Ishikawa (cell line): ENCODE results near the gene PDE8A.

Source experiments
- CEBPB ChIP-seq: IDR thresholded peaks from 2 replicates; pipeline ENCODE4 v1.6.1; 2012
- CREB1 ChIP-seq: IDR thresholded peaks from 2 replicates; pipeline ENCODE4 v1.6.1; 2012; ENCODE audit warnings: low read depth
- EGR1 ChIP-seq: IDR thresholded peaks from 2 replicates; pipeline ENCODE4 v1.6.1; 2012
- EP300 ChIP-seq: IDR thresholded peaks from 2 replicates; pipeline ENCODE4 v1.6.1; 2012; ENCODE audit warnings: borderline replicate concordance
- FOXM1 ChIP-seq: IDR thresholded peaks from 2 replicates; pipeline ENCODE4 v1.6.1; 2012; ENCODE audit warnings: low read depth, borderline replicate concordance
- NFIC ChIP-seq: IDR thresholded peaks from 2 replicates; pipeline ENCODE4 v1.6.1; 2012
- RAD21 ChIP-seq: IDR thresholded peaks from 2 replicates; pipeline ENCODE4 v1.6.1; 2012; ENCODE audit warnings: low read depth
- TAF1 ChIP-seq: IDR thresholded peaks from 2 replicates; pipeline ENCODE4 v1.6.1; 2012; ENCODE audit warnings: low read depth, mild to moderate bottlenecking
- TCF12 ChIP-seq: IDR thresholded peaks from 2 replicates; pipeline ENCODE4 v1.6.1; 2012; ENCODE audit warnings: low read depth
- TEAD4 ChIP-seq: IDR thresholded peaks from 2 replicates; pipeline ENCODE4 v1.6.1; 2012
- YY1 ChIP-seq: IDR thresholded peaks from 2 replicates; pipeline ENCODE4 v1.6.1; 2012; ENCODE audit warnings: low read depth
- ZBTB7A ChIP-seq: IDR thresholded peaks from 2 replicates; pipeline ENCODE4 v1.6.1; 2012; ENCODE audit warnings: low read depth
- TF ChIP-seq, protein P1 (sequence below): IDR thresholded peaks from 2 replicates; pipeline ENCODE4 v1.6.1; 2012
- TF ChIP-seq, protein P2 (sequence below): IDR thresholded peaks from 2 replicates; pipeline ENCODE4 v1.6.1; 2012; ENCODE audit warnings: low read depth, mild to moderate bottlenecking
- TF ChIP-seq, protein P3 (sequence below): IDR thresholded peaks from 2 replicates; pipeline ENCODE4 v1.6.1; 2012

The PDE8A gene

DNA sequence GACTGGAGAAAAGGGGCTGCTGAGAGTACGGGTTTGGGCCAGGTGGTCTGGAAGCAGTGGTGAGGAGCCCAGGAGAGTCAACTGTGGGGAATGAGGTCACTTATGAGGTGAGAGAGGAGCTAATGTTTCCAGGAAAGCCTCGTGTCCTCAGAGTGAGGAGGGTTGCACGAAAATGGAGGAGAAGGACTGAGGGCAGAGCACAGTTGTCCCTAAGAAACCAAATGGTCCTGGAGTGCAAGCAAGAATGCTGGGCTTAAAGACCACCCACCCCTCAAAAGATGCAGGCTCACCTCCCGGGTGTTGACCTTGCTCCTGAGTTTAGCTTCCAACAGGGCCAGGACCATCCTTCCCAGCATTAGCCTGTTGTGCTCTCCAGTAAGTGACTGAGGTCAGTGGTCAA, 133.2 kb downstream of the PDE8A start:
- TF ChIP-seq FOXM1 = no peak
- TF ChIP-seq EGR1 = no peak
- no peak for TF ChIP-seq YY1

DNA sequence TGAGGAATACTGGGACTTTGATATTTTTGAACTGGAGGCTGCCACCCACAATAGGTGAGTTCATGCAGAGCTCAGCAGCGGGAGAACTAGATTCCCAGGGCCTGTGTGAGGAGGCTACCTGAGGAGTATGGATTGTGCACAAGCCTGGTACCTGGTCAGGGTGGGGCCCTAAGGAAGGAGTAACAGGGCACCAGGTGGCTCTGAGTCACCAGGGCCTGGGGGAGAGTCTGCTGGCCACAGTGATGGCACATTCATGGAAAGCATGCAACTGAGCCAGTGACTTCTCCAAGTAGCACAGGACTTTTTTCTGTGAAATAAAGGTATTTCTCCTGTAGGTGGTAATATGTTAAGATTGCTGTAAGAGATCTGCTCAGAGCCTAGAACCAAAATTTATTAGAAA, 134.4 kb downstream of the PDE8A start:
- TF ChIP-seq TEAD4 = no peak
- TF ChIP-seq, protein P1, sequence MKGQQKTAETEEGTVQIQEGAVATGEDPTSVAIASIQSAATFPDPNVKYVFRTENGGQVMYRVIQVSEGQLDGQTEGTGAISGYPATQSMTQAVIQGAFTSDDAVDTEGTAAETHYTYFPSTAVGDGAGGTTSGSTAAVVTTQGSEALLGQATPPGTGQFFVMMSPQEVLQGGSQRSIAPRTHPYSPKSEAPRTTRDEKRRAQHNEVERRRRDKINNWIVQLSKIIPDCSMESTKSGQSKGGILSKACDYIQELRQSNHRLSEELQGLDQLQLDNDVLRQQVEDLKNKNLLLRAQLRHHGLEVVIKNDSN = no peak
- TF ChIP-seq YY1 = no peak

DNA sequence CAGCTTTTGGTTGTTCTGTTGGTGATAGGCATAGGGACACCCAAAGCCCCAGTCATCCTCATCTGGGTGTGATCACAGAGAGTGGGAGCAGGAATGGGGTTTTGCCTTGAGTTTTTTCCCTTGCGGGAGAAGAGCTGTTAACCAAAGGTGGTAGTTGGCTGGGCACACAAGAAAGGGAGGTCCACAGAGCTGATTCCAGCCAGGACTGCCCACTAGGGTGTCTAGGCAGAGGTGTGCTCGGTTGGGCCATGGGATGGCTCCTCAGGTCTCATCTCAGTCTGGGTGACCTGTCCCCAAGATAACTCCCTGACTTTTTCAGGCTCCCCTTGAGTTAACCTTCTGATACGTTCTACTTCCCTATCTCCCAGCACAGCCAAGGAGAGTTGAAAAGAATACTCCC, 134.8 kb downstream of the PDE8A start:
- no peak for TF ChIP-seq YY1
- TF ChIP-seq ZBTB7A = no peak
- TF ChIP-seq CREB1 = no peak
- TF ChIP-seq FOXM1 = no peak
- TF ChIP-seq, protein P2, sequence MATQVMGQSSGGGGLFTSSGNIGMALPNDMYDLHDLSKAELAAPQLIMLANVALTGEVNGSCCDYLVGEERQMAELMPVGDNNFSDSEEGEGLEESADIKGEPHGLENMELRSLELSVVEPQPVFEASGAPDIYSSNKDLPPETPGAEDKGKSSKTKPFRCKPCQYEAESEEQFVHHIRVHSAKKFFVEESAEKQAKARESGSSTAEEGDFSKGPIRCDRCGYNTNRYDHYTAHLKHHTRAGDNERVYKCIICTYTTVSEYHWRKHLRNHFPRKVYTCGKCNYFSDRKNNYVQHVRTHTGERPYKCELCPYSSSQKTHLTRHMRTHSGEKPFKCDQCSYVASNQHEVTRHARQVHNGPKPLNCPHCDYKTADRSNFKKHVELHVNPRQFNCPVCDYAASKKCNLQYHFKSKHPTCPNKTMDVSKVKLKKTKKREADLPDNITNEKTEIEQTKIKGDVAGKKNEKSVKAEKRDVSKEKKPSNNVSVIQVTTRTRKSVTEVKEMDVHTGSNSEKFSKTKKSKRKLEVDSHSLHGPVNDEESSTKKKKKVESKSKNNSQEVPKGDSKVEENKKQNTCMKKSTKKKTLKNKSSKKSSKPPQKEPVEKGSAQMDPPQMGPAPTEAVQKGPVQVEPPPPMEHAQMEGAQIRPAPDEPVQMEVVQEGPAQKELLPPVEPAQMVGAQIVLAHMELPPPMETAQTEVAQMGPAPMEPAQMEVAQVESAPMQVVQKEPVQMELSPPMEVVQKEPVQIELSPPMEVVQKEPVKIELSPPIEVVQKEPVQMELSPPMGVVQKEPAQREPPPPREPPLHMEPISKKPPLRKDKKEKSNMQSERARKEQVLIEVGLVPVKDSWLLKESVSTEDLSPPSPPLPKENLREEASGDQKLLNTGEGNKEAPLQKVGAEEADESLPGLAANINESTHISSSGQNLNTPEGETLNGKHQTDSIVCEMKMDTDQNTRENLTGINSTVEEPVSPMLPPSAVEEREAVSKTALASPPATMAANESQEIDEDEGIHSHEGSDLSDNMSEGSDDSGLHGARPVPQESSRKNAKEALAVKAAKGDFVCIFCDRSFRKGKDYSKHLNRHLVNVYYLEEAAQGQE = no peak
- TF ChIP-seq CEBPB = no peak
- TF ChIP-seq TAF1 = no peak
- no peak for TF ChIP-seq NFIC
- TF ChIP-seq RAD21 = no peak
- TF ChIP-seq, protein P1 = no peak
- TF ChIP-seq TEAD4 = no peak

DNA sequence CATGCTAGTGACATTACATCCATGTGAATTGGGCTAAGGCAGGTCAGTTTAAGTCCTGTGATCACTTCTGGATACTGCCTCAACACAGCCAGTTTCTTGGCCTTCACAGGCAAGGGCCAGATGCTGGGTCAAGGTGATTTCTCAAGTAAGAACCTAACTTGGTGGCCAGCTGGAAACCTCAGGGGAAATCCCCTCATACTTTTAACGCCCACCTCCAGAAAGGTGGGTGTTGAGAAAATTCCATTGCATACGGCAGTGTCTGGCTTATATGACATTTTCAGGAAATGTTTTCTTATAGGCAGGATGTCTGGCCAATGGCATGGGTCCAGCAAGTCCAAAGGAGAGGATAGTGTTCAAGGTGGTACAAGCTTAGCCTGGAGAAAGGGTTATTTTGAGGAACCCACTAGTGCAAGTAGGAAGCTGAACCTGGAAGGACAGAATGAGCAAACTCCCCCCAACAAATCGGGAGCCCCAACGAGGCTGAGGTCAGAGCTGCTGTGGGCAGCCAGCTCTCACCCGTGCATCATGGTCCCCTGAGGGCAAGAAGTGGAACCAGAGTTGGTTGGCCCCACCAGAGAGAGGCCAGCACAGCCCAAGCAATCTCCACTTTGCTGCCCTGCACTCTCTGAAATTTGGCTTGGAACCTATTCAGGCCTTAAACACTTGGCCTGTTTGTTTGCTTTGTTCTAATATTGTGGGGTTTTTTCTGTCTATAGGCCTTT, 135.4 kb downstream of the PDE8A start:
- TF ChIP-seq, protein P1 = no peak
- TF ChIP-seq FOXM1 = no peak
- TF ChIP-seq YY1 = no peak
- no peak for TF ChIP-seq EP300
- TF ChIP-seq ZBTB7A = no peak
- TF ChIP-seq EGR1 = no peak
- no peak for TF ChIP-seq NFIC
- no peak for TF ChIP-seq CEBPB
- TF ChIP-seq, protein P2 = no peak

DNA sequence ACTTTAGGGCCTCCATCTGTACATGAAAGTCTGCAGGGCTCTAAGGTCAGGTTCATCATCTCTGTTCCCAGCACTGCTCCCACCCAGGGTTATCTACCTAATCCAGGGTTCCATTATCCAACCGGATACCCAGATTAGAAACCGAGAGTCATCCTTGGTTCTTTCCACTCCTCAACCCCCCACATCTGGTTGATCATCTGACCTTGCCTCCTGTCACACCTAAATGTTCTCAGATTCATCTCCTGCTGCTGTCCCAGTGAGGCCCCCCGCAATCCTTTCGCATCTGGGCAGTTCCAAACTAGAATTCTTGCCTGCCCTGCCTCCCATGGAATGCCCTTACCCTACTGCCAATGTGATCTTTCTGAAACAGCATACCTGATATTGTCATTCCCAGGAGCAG, 136.5 kb downstream of the PDE8A start:
- TF ChIP-seq, protein P2 = no peak
- TF ChIP-seq, protein P1 = no peak
- TF ChIP-seq FOXM1 = no peak
- TF ChIP-seq NFIC = no peak
- TF ChIP-seq TAF1 = no peak
- TF ChIP-seq RAD21 = no peak
- no peak for TF ChIP-seq EP300
- no peak for TF ChIP-seq CEBPB
- TF ChIP-seq, protein P3, sequence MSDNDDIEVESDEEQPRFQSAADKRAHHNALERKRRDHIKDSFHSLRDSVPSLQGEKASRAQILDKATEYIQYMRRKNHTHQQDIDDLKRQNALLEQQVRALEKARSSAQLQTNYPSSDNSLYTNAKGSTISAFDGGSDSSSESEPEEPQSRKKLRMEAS = no peak
- TF ChIP-seq TCF12 = no peak
- no peak for TF ChIP-seq EGR1
- TF ChIP-seq ZBTB7A = no peak
- TF ChIP-seq CREB1 = no peak
- TF ChIP-seq TEAD4 = no peak
- TF ChIP-seq YY1 = no peak
